Activated CD4-positive, alpha-beta T cell treated with anti-CD3 and anti-CD28 coated beads for 1 hour (primary cell): ENCODE measurements around the gene ZNF138.
"Not testable (repeated sequence)": the region's sequence is repeated elsewhere in the genome, so short reads cannot be mapped to it uniquely, and the experiment has no call there.

ENCODE experiments used
- DNase-seq: peaks from one replicate; pipeline ENCODE4 v3.0.0-alpha.2; 2020

The ZNF138 gene

DNA sequence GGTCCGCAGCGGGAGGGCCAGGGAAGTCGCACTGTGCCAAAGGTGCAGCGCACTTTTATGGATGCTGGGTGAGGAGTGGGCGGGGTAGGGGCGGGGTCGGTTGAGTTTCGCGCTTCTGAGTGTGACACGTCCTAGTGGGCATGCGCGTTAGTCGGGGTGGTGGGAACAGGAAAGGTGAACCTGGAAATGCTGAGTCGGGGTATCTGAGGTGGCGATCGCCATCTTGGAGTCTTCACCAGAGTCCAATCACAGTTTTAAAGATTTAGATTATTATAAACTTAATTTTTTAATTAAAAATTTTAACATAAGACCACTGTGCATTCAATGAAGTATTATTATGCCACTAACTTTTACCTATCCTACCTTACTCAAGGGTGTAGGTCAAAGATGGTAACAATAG lies 45.7 kb downstream of the ZNF138 start:
- DNase-seq, result no peak

DNA sequence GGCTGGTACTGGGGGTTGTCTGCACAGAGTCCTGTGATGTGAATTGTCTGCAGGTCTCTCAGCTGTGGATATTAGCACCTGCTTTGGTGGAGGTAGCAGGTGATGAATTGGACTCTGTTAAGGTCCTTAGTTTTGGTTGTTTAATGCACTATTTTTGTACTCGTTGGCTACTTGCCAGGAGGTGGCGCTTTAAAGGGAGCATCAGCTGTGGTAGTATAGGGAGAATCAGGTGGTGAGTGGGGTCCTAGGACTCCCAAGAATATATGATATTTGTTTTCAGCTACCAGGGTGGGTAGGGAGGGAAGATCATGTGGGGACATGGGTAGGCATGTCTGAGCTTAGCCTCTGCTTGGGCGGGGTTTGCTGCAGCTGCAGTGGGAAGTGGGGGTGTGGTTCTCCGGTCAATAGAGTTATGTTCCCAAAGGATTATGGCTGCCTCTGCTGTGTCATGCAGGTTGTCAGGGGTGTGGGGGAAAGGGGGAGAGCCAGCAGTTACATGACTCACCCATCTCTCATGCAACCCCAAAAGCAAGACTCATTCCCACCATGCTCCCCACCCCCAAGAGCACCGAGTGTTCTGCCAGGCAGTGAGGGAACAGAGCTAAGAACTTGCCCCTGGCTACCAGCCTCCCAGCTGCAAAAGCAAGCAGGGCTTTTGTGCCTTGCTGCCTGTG lies 55.2 kb downstream of the ZNF138 start:
- no peak for DNase-seq

- DNase-seq, result no peak
Observed at GRCh38 chr7:64849924-64850499, 55.8 kb downstream of the ZNF138 start.

DNA sequence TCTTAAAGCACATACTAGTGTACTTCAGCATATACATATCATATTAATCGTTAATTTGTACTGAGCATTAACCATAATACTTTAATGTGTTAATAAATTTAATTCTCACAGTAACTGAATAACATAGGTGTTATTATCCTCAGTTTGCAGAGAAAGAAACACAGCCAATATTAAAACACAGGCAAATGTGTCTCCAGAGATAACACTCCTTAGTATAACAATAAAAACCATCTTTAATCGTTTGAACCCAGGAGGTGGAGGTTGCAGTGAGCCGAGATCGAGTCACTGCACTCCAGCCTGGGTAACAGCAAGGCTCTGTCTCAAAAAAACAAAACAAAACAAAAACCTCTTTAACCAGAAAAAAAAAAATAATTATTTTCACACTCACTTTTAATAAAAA lies 59.5 kb downstream of the ZNF138 start:
- DNase-seq, result no peak

GRCh38 chr7:64854969-64855368 lies 60.7 kb downstream of the ZNF138 start:
- DNase-seq, result no peak

DNA sequence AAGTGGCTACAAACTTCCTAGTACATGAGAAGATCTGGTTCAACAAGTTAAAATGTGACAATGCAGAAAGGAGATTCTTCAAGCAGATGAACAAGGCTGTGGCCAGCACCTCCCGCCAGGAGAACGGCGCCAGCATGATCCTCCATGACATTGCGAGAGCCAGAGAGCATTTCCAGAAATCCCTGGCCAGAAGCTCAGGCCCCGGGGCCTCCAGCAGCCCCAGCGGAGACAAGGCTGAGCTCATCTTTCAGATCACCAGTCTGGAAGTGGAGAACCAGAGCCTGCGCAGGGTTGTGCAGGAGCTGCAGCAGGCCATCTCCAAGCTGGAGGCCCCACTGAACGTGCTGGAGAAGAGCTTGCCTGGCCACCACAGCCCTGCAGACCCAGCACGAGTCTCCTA lies 68.8 kb downstream of the ZNF138 start:
- no peak for DNase-seq

GRCh38 chr7:64863530-64863929 lies 69.3 kb downstream of the ZNF138 start:
- DNase-seq, result not testable (repeated sequence)

- DNase-seq, result no peak
Observed at GRCh38 chr7:64863969-64864368, 69.7 kb downstream of the ZNF138 start.

DNA sequence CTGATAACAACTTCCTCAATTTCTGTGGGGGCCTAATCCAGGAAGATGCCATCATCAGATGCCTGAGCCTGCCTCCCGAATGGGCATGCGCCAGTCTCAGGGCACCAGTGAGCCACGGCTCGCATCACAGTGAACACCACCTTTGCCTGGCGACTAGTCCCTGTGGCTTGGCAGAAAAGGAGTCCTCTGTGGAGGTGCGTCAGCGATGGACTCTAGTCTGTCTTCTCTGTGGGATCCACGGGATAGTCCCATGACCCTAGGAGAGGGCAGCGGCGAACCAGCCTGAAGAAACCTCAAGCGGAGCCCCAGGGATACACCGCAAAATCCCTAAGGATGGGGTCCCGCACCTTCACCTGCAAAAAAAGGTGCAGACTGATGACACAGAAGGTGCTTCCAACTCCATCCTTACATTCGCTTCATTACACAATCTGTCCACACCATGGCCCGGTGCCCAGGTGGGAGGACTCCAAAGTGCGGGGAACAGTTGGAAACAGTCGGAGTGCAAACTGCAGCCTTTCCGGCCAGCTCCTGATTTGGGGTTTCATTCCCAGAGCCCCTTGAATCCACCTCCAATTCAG lies 73.7 kb downstream of the ZNF138 start:
- DNase-seq, result no peak

DNA sequence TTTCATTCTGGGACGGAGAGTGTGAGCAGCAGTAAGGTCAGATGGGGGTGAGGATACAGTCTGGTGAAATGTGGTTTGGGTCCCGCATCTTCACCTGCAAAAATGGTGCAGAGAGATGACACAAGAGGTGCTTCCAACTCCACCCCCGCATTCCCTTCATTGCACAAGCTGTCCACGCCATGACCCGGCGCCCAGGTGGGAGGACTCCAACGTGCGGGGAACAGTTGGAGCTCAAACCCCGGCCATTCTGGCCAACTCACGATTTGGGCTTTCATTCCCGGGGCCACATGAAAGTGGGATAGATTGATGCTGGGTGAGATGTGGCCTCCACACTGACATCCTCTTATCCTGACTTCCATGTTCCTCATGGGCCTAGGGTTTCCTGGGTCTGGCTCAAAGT lies 74.3 kb downstream of the ZNF138 start:
- no peak for DNase-seq

DNA sequence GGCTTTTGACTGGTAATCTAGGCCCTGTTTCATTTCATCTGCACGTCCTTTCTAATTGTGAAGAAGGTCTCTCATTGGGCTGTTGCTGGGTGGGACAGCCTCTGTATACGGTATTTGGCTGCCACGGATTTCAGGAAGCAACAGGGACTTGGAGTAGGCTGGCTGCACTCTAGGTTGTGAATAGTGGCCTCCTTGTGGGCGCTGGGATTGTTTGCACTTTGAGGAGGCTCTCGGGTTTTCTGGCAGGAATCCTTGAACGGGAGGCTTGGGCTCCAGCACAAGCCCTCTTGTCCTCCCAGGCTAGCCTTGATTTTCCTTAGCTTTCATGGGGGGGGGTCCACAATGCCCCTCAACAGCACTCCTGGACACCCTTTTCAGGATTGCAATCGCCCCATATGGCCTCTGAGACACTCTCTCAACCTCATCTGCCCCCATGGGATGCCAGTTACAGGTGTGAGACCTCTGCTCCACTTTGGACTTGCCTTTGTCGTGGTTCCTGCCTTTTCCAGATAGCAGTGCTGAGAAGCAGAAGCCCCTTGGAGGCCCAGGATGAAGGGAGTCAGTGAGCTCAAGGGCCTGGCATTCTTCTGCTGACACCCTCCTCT lies 75.0 kb downstream of the ZNF138 start:
- no peak for DNase-seq

DNA sequence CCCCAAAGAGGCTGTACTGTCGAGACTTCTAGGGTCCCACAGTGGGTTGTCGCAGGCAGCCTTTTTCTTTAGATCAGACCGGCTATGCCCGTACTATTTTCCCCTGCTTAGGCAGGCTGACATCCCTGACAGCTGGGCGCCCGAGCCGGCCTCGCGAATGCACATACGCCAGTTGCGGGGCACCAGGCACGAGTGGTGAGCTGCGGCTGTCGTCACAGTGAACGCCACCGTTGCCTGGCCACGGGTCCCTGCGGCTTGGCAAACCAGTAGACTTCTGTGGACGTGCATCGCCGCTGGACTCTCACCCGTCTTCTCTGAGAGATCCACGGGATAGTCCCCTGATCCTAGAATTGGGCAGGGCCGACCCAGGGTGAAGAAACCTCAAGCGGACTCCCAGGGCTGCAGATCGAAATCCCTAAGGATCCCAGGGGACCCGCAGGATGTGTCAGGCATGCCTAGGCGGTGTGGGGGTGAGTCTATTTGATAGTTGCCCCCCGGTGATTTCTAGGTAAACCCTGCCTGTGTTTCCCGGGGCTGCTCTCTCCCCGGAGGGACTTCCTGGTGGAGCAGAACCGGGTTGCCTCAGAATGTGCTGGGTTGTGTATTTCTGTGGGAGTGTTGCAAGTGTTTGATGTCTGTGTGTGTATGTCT lies 75.8 kb downstream of the ZNF138 start:
- no peak for DNase-seq

DNA sequence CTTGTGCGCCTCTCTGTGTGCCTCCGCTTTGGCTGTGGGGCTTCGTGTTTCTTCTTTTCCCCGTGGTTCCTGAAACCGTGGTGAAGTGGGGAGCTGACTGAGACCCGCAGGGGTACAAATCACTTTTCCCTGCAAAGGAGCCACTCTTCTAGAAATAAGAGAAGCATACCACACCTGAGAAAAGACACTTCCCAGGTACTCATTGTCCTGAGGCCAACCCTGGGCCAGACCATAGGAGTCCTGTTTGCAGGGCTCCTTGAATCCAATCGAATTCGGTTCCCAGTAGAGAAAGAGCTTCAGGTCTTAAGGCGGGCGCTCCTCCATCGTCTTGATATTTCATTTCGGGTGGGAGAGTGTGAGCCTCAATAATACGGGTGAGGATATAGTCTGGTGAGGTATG lies 76.4 kb downstream of the ZNF138 start:
- DNase-seq, result no peak

- DNase-seq, result no peak
Observed at GRCh38 chr7:64871761-64872160, 77.5 kb downstream of the ZNF138 start.

- DNase-seq, result no peak
Observed at GRCh38 chr7:64872351-64873154, 78.3 kb downstream of the ZNF138 start.

DNA sequence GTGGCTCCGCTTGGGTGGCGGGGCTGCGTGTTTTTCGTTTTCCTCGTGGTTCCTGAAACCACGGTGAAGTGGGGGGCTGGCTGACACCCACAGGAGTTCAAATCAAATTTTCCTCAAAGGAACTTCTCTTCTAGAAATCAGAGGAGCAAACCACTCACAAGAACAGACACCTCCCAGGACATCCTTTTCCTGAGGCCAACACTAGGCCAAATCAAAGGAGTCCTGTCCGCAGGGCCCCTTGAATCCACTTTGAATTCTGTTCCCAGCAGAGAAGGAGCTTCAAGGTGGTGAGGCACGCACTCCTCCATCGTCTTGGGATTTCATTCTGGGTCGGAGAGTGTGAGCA lies 78.9 kb downstream of the ZNF138 start:
- no peak for DNase-seq

DNA sequence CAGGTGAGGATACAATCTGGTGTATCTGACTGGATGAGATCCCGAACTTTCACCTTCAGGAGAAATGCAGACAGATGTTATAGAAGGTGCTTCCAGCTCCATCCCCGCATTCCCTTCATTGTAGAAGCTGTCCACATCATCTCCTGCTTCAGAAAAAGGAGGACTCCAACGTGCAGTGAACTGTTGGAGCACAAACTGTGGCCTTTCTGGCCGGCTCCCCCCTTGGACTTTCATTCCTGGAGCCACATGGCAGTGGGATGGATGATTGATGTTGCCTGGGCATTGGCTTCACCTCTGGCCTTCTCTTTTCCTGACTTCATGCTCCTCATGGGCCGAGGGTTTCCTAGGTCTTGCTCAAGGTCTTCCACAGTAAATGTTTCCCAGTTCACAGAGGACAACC lies 79.3 kb downstream of the ZNF138 start:
- no peak for DNase-seq

GRCh38 chr7:64874114-64874513 lies 79.9 kb downstream of the ZNF138 start:
- no peak for DNase-seq

- DNase-seq, result no peak
Observed at GRCh38 chr7:64874562-64875250, 80.5 kb downstream of the ZNF138 start.

GRCh38 chr7:64875258-64875657 lies 81.0 kb downstream of the ZNF138 start:
- no peak for DNase-seq

- no peak for DNase-seq
Observed at GRCh38 chr7:64875658-64876406, 81.6 kb downstream of the ZNF138 start.
